MCF 10A (cell line): ENCODE results near the gene MARVELD1. TPM values are rescaled to one million over a fixed set of nuclear protein-coding genes. Genes with fewer than 3 reads are reported as not detected.

Experiments
- BruUV-seq: library from RNA; stranded (reverse); fragments of 400-500 nt; replicated peaks from 2 replicates; lab custom pipeline; 2021; lab: Mats Ljungman, UMichigan
- CTCF ChIA-PET: fragments of 300-600 bp; sonication (Branson Sonifier 250); formaldehyde crosslinking; extraction: SDS; loops from one replicate; lab custom pipeline; 2021; ENCODE audit warnings: antibody characterized with exemption, inconsistent platforms; lab: Yijun Ruan, JAX
- POLR2A ChIA-PET: fragments of 300-600, 350-650 bp; sonication (Branson Sonifier 250); formaldehyde crosslinking; extraction: SDS; loops from one replicate; lab custom pipeline; 2020; ENCODE audit warnings: antibody characterized with exemption, inconsistent platforms; lab: Yijun Ruan, JAX
- DNase-seq: peaks from one replicate; pipeline ENCODE4 v3.0.0-alpha.2; 2018; ENCODE audit not compliant: unreplicated experiment
- H3K27ac Mint-ChIP-seq: one replicate; pipeline ENCODE4 v1.8.0; 2022; ENCODE audit warnings: mild to moderate bottlenecking, low read depth, mixed read lengths; ENCODE audit not compliant: unreplicated experiment
- H3K27me3 Mint-ChIP-seq: one replicate; pipeline ENCODE4 v1.8.0; 2022; ENCODE audit warnings: mixed read lengths; ENCODE audit not compliant: insufficient read depth, unreplicated experiment
- H3K36me3 Mint-ChIP-seq: one replicate; pipeline ENCODE4 v1.8.0; 2022; ENCODE audit warnings: mild to moderate bottlenecking, moderate library complexity, mixed read lengths; ENCODE audit not compliant: insufficient read depth, unreplicated experiment
- H3K4me1 Mint-ChIP-seq: one replicate; pipeline ENCODE4 v1.8.0; 2022; ENCODE audit warnings: mixed read lengths; ENCODE audit not compliant: insufficient read depth, unreplicated experiment
- H3K4me3 Mint-ChIP-seq: one replicate; pipeline ENCODE4 v1.8.0; 2022; ENCODE audit warnings: mild to moderate bottlenecking, moderate library complexity, mixed read lengths; ENCODE audit not compliant: unreplicated experiment
- H3K9me3 Mint-ChIP-seq: one replicate; pipeline ENCODE4 v1.8.0; 2022; ENCODE audit warnings: mixed read lengths; ENCODE audit not compliant: unreplicated experiment
- CTCF ChIP-seq: fragments of 200-600 bp; IDR thresholded peaks from one replicate; pipeline ENCODE4 v1.8.0; 2022; ENCODE audit warnings: antibody characterized with exemption, mild to moderate bottlenecking; ENCODE audit not compliant: unreplicated experiment
- intact Hi-C: fragments of 100-400 bp; cut with micrococcal nuclease; formaldehyde crosslinking; loops from 2 replicates; pipeline ENCODE4 v1.14.1; 2022
- total RNA-seq: library from RNA; stranded (reverse); gene quantifications from 2 replicates; pipeline ENCODE4 v1.2.3, GENCODE V29; 2022

Gene MARVELD1
- total RNA-seq, 1 experiment from 2014 or later: 54.9 TPM

- ChIA-PET POLR2A (interaction anchor here (0.9 to 15.6 kb wide), 4 partner anchors 17 to 52 kb away, joined by 3 to 539 read pairs (median 95); partner anchors contain the start of genes AVPI1 and MARVELD1), CTCF (interaction anchor here (0.5 to 15.8 kb wide), 22 partner anchors 8 to 1891 kb away, joined by 3 to 847 read pairs (median 6); partner anchors contain the start of genes AVPI1 and MARVELD1)
- no TSS peak for BruUV-seq
- H3K36me3 Mint-ChIP-seq: no peaks in the 10 kb centered on the region
- DNase-seq: peak; percentile 92
- H3K27ac Mint-ChIP-seq: no peak overlapping the region
- H3K4me3 Mint-ChIP-seq: no peak overlapping the region
- peak; percentile 86 for TF ChIP-seq CTCF
- intact Hi-C loops: loop anchor here (1.0 to 5.0 kb wide), 4 partner anchors 22 to 159 kb away; partner anchors contain the start of gene ANKRD2
- H3K9me3 Mint-ChIP-seq: no peaks in the 10 kb centered on the region
- H3K27me3 Mint-ChIP-seq: no peaks in the 10 kb centered on the region
- peaks cover 15% of the 10 kb centered on the region for H3K4me1 Mint-ChIP-seq
Observed at GRCh38 chr10:97731346-97732051, 18.0 kb downstream of the MARVELD1 start.

GRCh38 chr10:97732052-97732359 lies 18.5 kb downstream of the MARVELD1 start:
- ChIA-PET POLR2A (interaction anchor here (0.9 to 15.6 kb wide), 5 partner anchors 17 to 46 kb away, joined by 3 to 539 read pairs (median 14); partner anchors contain the start of genes AVPI1 and MARVELD1), CTCF (interaction anchor here (0.6 to 15.8 kb wide), 19 partner anchors 8 to 1890 kb away, joined by 3 to 847 read pairs (median 10); partner anchors contain the start of genes AVPI1 and MARVELD1)
- Mint-ChIP-seq H3K4me1 (peaks cover 10% of the 10 kb centered on the region), H3K27me3 (no peaks in the 10 kb centered on the region), H3K36me3 (peaks cover 4% of the 10 kb centered on the region), H3K9me3 (no peaks in the 10 kb centered on the region), H3K27ac (no peak overlapping the region), H3K4me3 (no peak overlapping the region)
- BruUV-seq: no TSS peak
- intact Hi-C loops: loop anchor here (5.0 kb wide), 1 partner anchor 160 kb away; the partner anchor contains the start of gene ANKRD2
- TF ChIP-seq CTCF: no peak
- DNase-seq: no peak

- Mint-ChIP-seq H3K27me3 (no peaks in the 10 kb centered on the region), H3K27ac (no peak overlapping the region), H3K4me3 (no peak overlapping the region), H3K4me1 (peaks cover 15% of the 10 kb centered on the region), H3K36me3 (peaks cover 12% of the 10 kb centered on the region), H3K9me3 (no peaks in the 10 kb centered on the region)
- intact Hi-C loops: loop anchor here (5.0 kb wide), 1 partner anchor 161 kb away; the partner anchor contains the start of gene ANKRD2
- no TSS peak for BruUV-seq
- no peak for TF ChIP-seq CTCF
- DNase-seq: peak; percentile 68
- ChIA-PET CTCF (interaction anchor here (0.6 to 15.8 kb wide), 17 partner anchors 9 to 120 kb away, joined by 3 to 847 read pairs (median 7); partner anchors contain the start of genes AVPI1 and MARVELD1), POLR2A (interaction anchor here (0.7 to 15.6 kb wide), 9 partner anchors 11 to 121 kb away, joined by 3 to 539 read pairs (median 5); partner anchors contain the start of genes AVPI1 and MARVELD1)
Observed at GRCh38 chr10:97733256-97733655, 19.7 kb downstream of the MARVELD1 start.

DNA sequence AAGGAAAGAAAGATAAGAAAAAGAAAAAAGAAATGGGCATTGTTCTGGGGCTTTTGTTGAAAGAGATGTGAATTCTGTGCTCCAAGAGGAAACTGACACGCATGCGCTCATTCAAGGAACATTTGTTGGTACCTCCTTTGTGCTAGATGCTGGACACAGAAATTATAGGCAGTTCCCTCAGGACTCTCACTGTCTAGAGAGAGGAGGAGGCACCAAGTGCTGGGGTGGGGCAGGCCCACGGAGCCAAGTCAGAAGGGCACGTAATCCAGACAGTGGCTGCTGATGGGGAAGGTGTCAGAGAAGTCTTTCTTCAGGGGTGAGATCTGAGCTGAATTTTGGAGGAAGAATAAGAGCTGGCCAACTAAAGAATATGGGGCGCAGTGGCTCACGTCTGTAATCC lies 20.5 kb downstream of the MARVELD1 start:
- H3K27me3 Mint-ChIP-seq: no peaks in the 10 kb centered on the region
- peaks cover 14% of the 10 kb centered on the region for H3K36me3 Mint-ChIP-seq
- H3K27ac Mint-ChIP-seq: no peak overlapping the region
- H3K4me3 Mint-ChIP-seq: no peak overlapping the region
- ChIA-PET CTCF (interaction anchor here (0.6 to 15.8 kb wide), 10 partner anchors 10 to 121 kb away, joined by 3 to 847 read pairs (median 12); partner anchors contain the start of genes AVPI1 and MARVELD1), POLR2A (interaction anchor here (1.2 to 15.6 kb wide), 7 partner anchors 9 to 121 kb away, joined by 4 to 539 read pairs (median 14); partner anchors contain the start of genes AVPI1 and MARVELD1)
- no TSS peak for BruUV-seq
- H3K9me3 Mint-ChIP-seq: no peaks in the 10 kb centered on the region
- no peak for TF ChIP-seq CTCF
- peaks cover 17% of the 10 kb centered on the region for H3K4me1 Mint-ChIP-seq
- intact Hi-C loops: loop anchor here (5.0 kb wide), 1 partner anchor 162 kb away; the partner anchor contains the start of gene ANKRD2
- DNase-seq: no peak
